Measurements from ENCODE around the gene ATRIP.

GRCh38 chr3:48463703-48464102, 17.2 kb downstream of the ATRIP start:
- TF ChIP-seq EP300 (IDR thresholded peaks at IDR 0.05) (no peak), CTCF (IDR thresholded peaks at IDR 0.05) (no peak), POLR2A (IDR thresholded peaks at IDR 0.05) (no peak)

Measured in sigmoid colon (tissue), 4 donors.